H9 (cell line): Measurements from ENCODE around the gene CYBC1. TPM values are rescaled to one million over a fixed set of nuclear protein-coding genes. Genes with fewer than 3 reads are reported as not detected.

Source experiments
- DNase-seq: peaks from one replicate; pipeline ENCODE4 v3.0.0-alpha.2; 2017
- H2AFZ ChIP-seq: one replicate; pipeline ENCODE4 v1.6.1; 2013; ENCODE audit warnings: mild to moderate bottlenecking, low read length, control low read depth, moderate library complexity
- H2AK5ac ChIP-seq: 2 replicates; pipeline ENCODE4 v1.6.1; 2013; ENCODE audit warnings: low read length, control low read depth, mixed read lengths; ENCODE audit not compliant: insufficient read length
- H2BK120ac ChIP-seq: one replicate; pipeline ENCODE4 v1.6.1; 2013; ENCODE audit warnings: low read depth, mild to moderate bottlenecking, low read length, control low read depth, inconsistent platforms; ENCODE audit not compliant: poor library complexity, severe bottlenecking
- H2BK12ac ChIP-seq: 2 replicates; pipeline ENCODE4 v1.6.1; 2013; ENCODE audit warnings: low read length, control low read depth, mixed read lengths, low read depth; ENCODE audit not compliant: insufficient read length
- H2BK15ac ChIP-seq: 2 replicates; pipeline ENCODE4 v1.6.1; 2013; ENCODE audit warnings: low read depth, low read length, control low read depth
- H2BK20ac ChIP-seq: one replicate; pipeline ENCODE4 v1.6.1; 2013; ENCODE audit warnings: low read depth, mild to moderate bottlenecking, low read length, control low read depth, inconsistent platforms; ENCODE audit not compliant: poor library complexity, severe bottlenecking
- H2BK5ac ChIP-seq: 2 replicates; pipeline ENCODE4 v1.6.1; 2013; ENCODE audit warnings: low read length, control low read depth, mixed read lengths; ENCODE audit not compliant: insufficient read length
- H3K14ac ChIP-seq: 2 replicates; pipeline ENCODE4 v1.6.1; 2013; ENCODE audit warnings: low read length, control low read depth; ENCODE audit not compliant: insufficient read depth
- H3K18ac ChIP-seq: 2 replicates; pipeline ENCODE4 v1.6.1; 2013; ENCODE audit warnings: low read depth, mild to moderate bottlenecking, mixed read lengths, low read length, control low read depth; ENCODE audit not compliant: insufficient read length
- H3K23ac ChIP-seq: 2 replicates; pipeline ENCODE4 v1.6.1; 2013; ENCODE audit warnings: low read length, control low read depth, mixed read lengths, low read depth; ENCODE audit not compliant: insufficient read length
- H3K23me2 ChIP-seq: 2 replicates; pipeline ENCODE4 v1.6.1; 2013; ENCODE audit warnings: low read depth, mild to moderate bottlenecking, mixed read lengths, low read length, control low read depth; ENCODE audit not compliant: insufficient read length, poor library complexity, severe bottlenecking
- H3K27ac ChIP-seq: 2 replicates; pipeline ENCODE4 v1.5.1; 2013; ENCODE audit warnings: low read length, control low read depth, mixed read lengths, low read depth; ENCODE audit not compliant: insufficient read length
- H3K27me3 ChIP-seq: 2 replicates; pipeline ENCODE4 v1.6.1; 2013; ENCODE audit warnings: low read length, control low read depth, inconsistent platforms; ENCODE audit not compliant: insufficient read depth
- H3K4ac ChIP-seq: 2 replicates; pipeline ENCODE4 v1.6.1; 2013; ENCODE audit warnings: low read depth, mild to moderate bottlenecking, control low read depth, inconsistent platforms, low read length, moderate library complexity
- H3K4me1 ChIP-seq: 2 replicates; pipeline ENCODE4 v1.6.1; 2013; ENCODE audit warnings: low read length, control low read depth, inconsistent platforms; ENCODE audit not compliant: insufficient read depth
- H3K4me2 ChIP-seq: 2 replicates; pipeline ENCODE4 v1.6.1; 2013; ENCODE audit warnings: low read length, control low read depth, mixed read lengths; ENCODE audit not compliant: insufficient read length, insufficient read depth
- H3K56ac ChIP-seq: 2 replicates; pipeline ENCODE4 v1.6.1; 2013; ENCODE audit warnings: low read depth, mild to moderate bottlenecking, mixed read lengths, low read length, control low read depth; ENCODE audit not compliant: insufficient read length
- H3K79me1 ChIP-seq: 2 replicates; pipeline ENCODE4 v1.6.1; 2013; ENCODE audit warnings: low read depth, mild to moderate bottlenecking, moderate library complexity, low read length, control low read depth, inconsistent platforms; ENCODE audit not compliant: insufficient read depth, poor library complexity, severe bottlenecking
- H3K79me2 ChIP-seq: 2 replicates; pipeline ENCODE4 v1.6.1; 2013; ENCODE audit warnings: low read length, control low read depth, inconsistent platforms; ENCODE audit not compliant: insufficient read depth
- H3K9ac ChIP-seq: 2 replicates; pipeline ENCODE4 v1.6.1; 2013; ENCODE audit warnings: low read length, control low read depth, mixed read lengths; ENCODE audit not compliant: insufficient read length; ENCODE audit errors: extremely low read depth
- H3K9me3 ChIP-seq: one replicate; pipeline ENCODE4 v1.6.1; 2013; ENCODE audit warnings: low read depth, low read length, inconsistent platforms; ENCODE audit not compliant: control insufficient read depth
- H3T11ph ChIP-seq: one replicate; pipeline ENCODE4 v1.6.1; 2013; ENCODE audit warnings: mild to moderate bottlenecking, low read length, control low read depth, inconsistent platforms
- H4K20me1 ChIP-seq: one replicate; pipeline ENCODE4 v1.6.1; 2013; ENCODE audit not compliant: control insufficient read depth, insufficient read length, insufficient read depth
- H4K5ac ChIP-seq: 2 replicates; pipeline ENCODE4 v1.6.1; 2013; ENCODE audit warnings: low read depth, mild to moderate bottlenecking, mixed read lengths, low read length, control low read depth; ENCODE audit not compliant: insufficient read length
- H4K8ac ChIP-seq: replicated peaks from 2 replicates; pipeline ENCODE4 v1.6.1; 2013; ENCODE audit warnings: low read length, control low read depth, mixed read lengths, low read depth; ENCODE audit not compliant: insufficient read length
- H4K91ac ChIP-seq: 2 replicates; pipeline ENCODE4 v1.6.1; 2013; ENCODE audit warnings: low read depth, mild to moderate bottlenecking, moderate library complexity, mixed read lengths, low read length, control low read depth; ENCODE audit not compliant: insufficient read length
- H3K27ac Mint-ChIP-seq, 3 experiments: 2 replicates in 2 of 3; 3 replicates in 1 of 3; pipeline ENCODE4 v1.8.0; 2020 to 2021; ENCODE audit warnings: mixed read lengths in 3 of 3, mild to moderate bottlenecking in 1 of 3, moderate library complexity in 1 of 3
- H3K27me3 Mint-ChIP-seq: 2 replicates; pipeline ENCODE4 v1.8.0; 2021; ENCODE audit warnings: low read depth, mild to moderate bottlenecking, moderate library complexity, mixed read lengths
- H3K36me3 Mint-ChIP-seq, 3 experiments: 2 replicates in 2 of 3; 3 replicates in 1 of 3; pipeline ENCODE4 v1.8.0; 2020 to 2021; ENCODE audit warnings: low read depth in 3 of 3, mixed read lengths in 3 of 3; ENCODE audit not compliant: insufficient read depth in 1 of 3
- H3K4me1 Mint-ChIP-seq, 2 experiments: 2 replicates each; pipeline ENCODE4 v1.8.0; 2020; ENCODE audit warnings: mixed read lengths in 2 of 2
- H3K4me3 Mint-ChIP-seq, 2 experiments: 2 replicates in 1 of 2; 3 replicates in 1 of 2; pipeline ENCODE4 v1.8.0; 2020 to 2021; ENCODE audit warnings: mild to moderate bottlenecking in 2 of 2, mixed read lengths in 2 of 2, moderate library complexity in 1 of 2
- H3K9me3 Mint-ChIP-seq, 2 experiments: 2 replicates in 1 of 2; 3 replicates in 1 of 2; pipeline ENCODE4 v1.8.0; 2020; ENCODE audit warnings: mild to moderate bottlenecking in 2 of 2, mixed read lengths in 2 of 2, moderate library complexity in 1 of 2
- WGBS: extraction: QIAGEN DNeasy Blood & Tissue Kit; methylation state at CpG from one replicate; pipeline ENCODE4 v1.1.7; 2013; ENCODE audit warnings: missing lambda C conversion rate, low lambda C conversion rate, mixed read lengths; ENCODE audit not compliant: insufficient read length; ENCODE audit errors: extremely low coverage; 5-methylcytosine and 5-hydroxymethylcytosine counted together
- total RNA-seq: library from RNA; stranded (reverse); gene quantifications from 2 replicates; pipeline ENCODE4 v1.2.1, GENCODE V29; 2021
- TF ChIP-seq, protein P1 (sequence below): fragments of 200-600 bp; sonication (generic); conservative IDR thresholded peaks from 3 replicates; pipeline ENCODE4 v1.8.0; 2021; ENCODE audit warnings: antibody characterized with exemption, mild to moderate bottlenecking

The CYBC1 gene
- total RNA-seq, 1 experiment from 2014 or later, result 81.7 TPM

DNA sequence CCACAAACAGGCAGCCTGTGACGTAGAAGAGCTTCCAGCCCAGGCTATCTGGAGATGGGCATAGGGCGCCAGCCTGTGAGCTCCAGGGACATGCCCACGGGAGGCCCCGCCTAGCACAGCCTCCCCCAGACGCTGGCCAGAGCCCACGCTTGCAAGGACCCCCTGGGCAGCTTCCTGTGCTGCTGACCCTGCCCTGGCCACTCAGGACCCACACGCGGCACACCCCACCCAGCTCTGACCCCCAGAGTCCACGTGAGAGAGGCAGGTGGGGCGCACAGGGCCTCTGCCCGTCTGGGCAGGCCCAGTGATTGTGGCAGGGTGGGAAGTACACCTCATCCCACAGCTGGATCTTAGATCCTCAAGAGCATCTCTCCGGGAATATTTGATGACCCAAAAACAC lies 3.9 kb downstream of the CYBC1 start:
- no peak overlapping the region for H4K91ac ChIP-seq
- H3K79me1 ChIP-seq, result no peaks in the 10 kb centered on the region
- no peak overlapping the region for H3K4me2 ChIP-seq
- no peaks in the 10 kb centered on the region for H3K23me2 ChIP-seq
- H3K79me2 ChIP-seq, result no peaks in the 10 kb centered on the region
- Mint-ChIP-seq H3K36me3 (peaks cover 10 to 26% (median 23%) of the 10 kb centered on the region in 3 experiments), H3K9me3 (peaks cover 5% of the 10 kb centered on the region in 2 experiments; a peak in 4 of 5 replicates), H3K4me3 (no peak overlapping the region), H3K27ac (no peak overlapping the region; a peak in 1 of 7 replicates), H3K4me1 (peaks cover 5 to 18% of the 10 kb centered on the region in 2 experiments), H3K27me3 (peaks cover 4% of the 10 kb centered on the region; the same call in 1 of the 2 replicates)
- no peak overlapping the region for H3K27ac ChIP-seq
- no peaks in the 10 kb centered on the region for H4K20me1 ChIP-seq
- H2BK20ac ChIP-seq, result no peak overlapping the region
- H4K8ac ChIP-seq, result no peak overlapping the region
- H3K56ac ChIP-seq, result no peak overlapping the region
- no peak overlapping the region for H2BK12ac ChIP-seq
- no peak overlapping the region for H3T11ph ChIP-seq
- H3K27me3 ChIP-seq, result no peaks in the 10 kb centered on the region
- H3K4ac ChIP-seq, result no peak overlapping the region
- no peak overlapping the region for H3K9ac ChIP-seq
- no peak overlapping the region for H3K14ac ChIP-seq
- no peaks in the 10 kb centered on the region; the same call in 1 of the 2 replicates for H3K4me1 ChIP-seq
- H3K18ac ChIP-seq, result no peak overlapping the region
- H2AK5ac ChIP-seq, result no peak overlapping the region
- no peak for DNase-seq
- H2BK5ac ChIP-seq, result no peak overlapping the region
- H2AFZ ChIP-seq, result no peak overlapping the region
- no peak overlapping the region for H4K5ac ChIP-seq
- TF ChIP-seq, protein P1, sequence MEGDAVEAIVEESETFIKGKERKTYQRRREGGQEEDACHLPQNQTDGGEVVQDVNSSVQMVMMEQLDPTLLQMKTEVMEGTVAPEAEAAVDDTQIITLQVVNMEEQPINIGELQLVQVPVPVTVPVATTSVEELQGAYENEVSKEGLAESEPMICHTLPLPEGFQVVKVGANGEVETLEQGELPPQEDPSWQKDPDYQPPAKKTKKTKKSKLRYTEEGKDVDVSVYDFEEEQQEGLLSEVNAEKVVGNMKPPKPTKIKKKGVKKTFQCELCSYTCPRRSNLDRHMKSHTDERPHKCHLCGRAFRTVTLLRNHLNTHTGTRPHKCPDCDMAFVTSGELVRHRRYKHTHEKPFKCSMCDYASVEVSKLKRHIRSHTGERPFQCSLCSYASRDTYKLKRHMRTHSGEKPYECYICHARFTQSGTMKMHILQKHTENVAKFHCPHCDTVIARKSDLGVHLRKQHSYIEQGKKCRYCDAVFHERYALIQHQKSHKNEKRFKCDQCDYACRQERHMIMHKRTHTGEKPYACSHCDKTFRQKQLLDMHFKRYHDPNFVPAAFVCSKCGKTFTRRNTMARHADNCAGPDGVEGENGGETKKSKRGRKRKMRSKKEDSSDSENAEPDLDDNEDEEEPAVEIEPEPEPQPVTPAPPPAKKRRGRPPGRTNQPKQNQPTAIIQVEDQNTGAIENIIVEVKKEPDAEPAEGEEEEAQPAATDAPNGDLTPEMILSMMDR, result no peak
- H3K9me3 ChIP-seq, result no peaks in the 10 kb centered on the region
- no peak overlapping the region for H2BK120ac ChIP-seq
- no CpG with 5 or more reads among the region's 12 CpGs for WGBS
- no peak overlapping the region for H2BK15ac ChIP-seq
- no peak overlapping the region for H3K23ac ChIP-seq
